T-helper 2 cell treated with Interferon-gamma antibody and Interleukin-4, amounts not matched to agents 100 ng/mL and 5 ng/mL, for 36 hours (primary cell): ENCODE data around the gene RNU4-1. TPM values are rescaled to one million over a fixed set of nuclear protein-coding genes. Genes with fewer than 3 reads are reported as not detected.
"Not testable (repeated sequence)": the region's sequence is repeated elsewhere in the genome, so short reads cannot be mapped to it uniquely, and the experiment has no call there.

Experiments used
- intact Hi-C: fragments of 100-400 bp; cut with micrococcal nuclease; formaldehyde crosslinking; loops from one replicate; pipeline ENCODE4 v1.15.1; 2023
- total RNA-seq: library from RNA; stranded (reverse); gene quantifications from 2 replicates; pipeline ENCODE4 v1.2.3, GENCODE V29; 2022

The RNU4-1 gene
- 3,138 and 3,380 TPM in 2 replicates for total RNA-seq

GRCh38 chr12:120292661-120293531 is at the start of gene RNU4-1:
RNU4-1 (minus strand) TSS chr12:120293237.
- intact Hi-C loops = loop anchor here (1.0 to 10.0 kb wide), 7 partner anchors 9 to 304 kb away; partner anchors contain the start of genes BICDL1, COX6A1, RAB35 and SIRT4

- intact Hi-C loops = no loop called here
Observed at GRCh38 chr12:120342175-120343038, 49.4 kb upstream of the RNU4-1 start.

- intact Hi-C loops = no loop called here
Observed at GRCh38 chr12:120339256-120339655, 46.2 kb upstream of the RNU4-1 start.

- intact Hi-C loops = no loop called here
Observed at GRCh38 chr12:120337730-120338129, 44.7 kb upstream of the RNU4-1 start.

- intact Hi-C loops = not testable (repeated sequence)
Observed at GRCh38 chr12:120336392-120336791, 43.4 kb upstream of the RNU4-1 start.

- intact Hi-C loops = not testable (repeated sequence)
Observed at GRCh38 chr12:120335447-120335846, 42.4 kb upstream of the RNU4-1 start.

- intact Hi-C loops = no loop called here
Observed at GRCh38 chr12:120332523-120332922, 39.5 kb upstream of the RNU4-1 start.

GRCh38 chr12:120332041-120332440 is 39.0 kb upstream of the RNU4-1 start:
- intact Hi-C loops = no loop called here

GRCh38 chr12:120331390-120331789 is 38.4 kb upstream of the RNU4-1 start:
- intact Hi-C loops = no loop called here

- intact Hi-C loops = no loop called here
Observed at GRCh38 chr12:120328228-120328627, 35.2 kb upstream of the RNU4-1 start.

- intact Hi-C loops = no loop called here
Observed at GRCh38 chr12:120327593-120327992, 34.6 kb upstream of the RNU4-1 start, which contains the start of gene PLA2G1B. PLA2G1B (minus strand) TSS chr12:120327779; CDS start chr12:120327753, 26 bp downstream.

GRCh38 chr12:120324841-120325417 is 31.9 kb upstream of the RNU4-1 start:
- intact Hi-C loops = loop anchor here (1.0 to 2.0 kb wide), 4 partner anchors 8 to 172 kb away; partner anchors contain the start of genes DYNLL1 and SRSF9

- intact Hi-C loops = loop anchor here (2.0 kb wide), 1 partner anchor 173 kb away; the partner anchor contains the start of gene DYNLL1
Observed at GRCh38 chr12:120323772-120324171, 30.7 kb upstream of the RNU4-1 start.

- intact Hi-C loops = no loop called here
Observed at GRCh38 chr12:120321382-120322202, 28.6 kb upstream of the RNU4-1 start.

GRCh38 chr12:120317224-120318105 is 24.4 kb upstream of the RNU4-1 start:
- intact Hi-C loops = loop anchor here (1.0 to 5.0 kb wide), 6 partner anchors 8 to 370 kb away; partner anchors contain the start of genes MLEC, RNU4-1 and SIRT4

- intact Hi-C loops = loop anchor here (1.0 to 5.0 kb wide), 6 partner anchors 8 to 370 kb away; partner anchors contain the start of genes MLEC, RNU4-1 and SIRT4
Observed at GRCh38 chr12:120316798-120317223, 23.8 kb upstream of the RNU4-1 start.

- intact Hi-C loops = no loop called here
Observed at GRCh38 chr12:120314220-120314619, 21.2 kb upstream of the RNU4-1 start.

- intact Hi-C loops = loop anchor here (1.0 kb wide), 2 partner anchors 9 to 15 kb away; partner anchors contain the start of gene RNU4-1
Observed at GRCh38 chr12:120301962-120302815, 9.2 kb upstream of the RNU4-1 start, which contains the start of gene SIRT4. SIRT4 (plus strand) TSS chr12:120302321; CDS start chr12:120303562, 1,241 bp downstream.
